Measurements from ENCODE around the gene PHLDB1. TPM values are rescaled to one million over a fixed set of nuclear protein-coding genes. Genes with fewer than 3 reads are reported as not detected.

PHLDB1 gene
- total RNA-seq, 4 donors from 2014 or later: 48.7 to 117 (median 77.3) TPM

DNA sequence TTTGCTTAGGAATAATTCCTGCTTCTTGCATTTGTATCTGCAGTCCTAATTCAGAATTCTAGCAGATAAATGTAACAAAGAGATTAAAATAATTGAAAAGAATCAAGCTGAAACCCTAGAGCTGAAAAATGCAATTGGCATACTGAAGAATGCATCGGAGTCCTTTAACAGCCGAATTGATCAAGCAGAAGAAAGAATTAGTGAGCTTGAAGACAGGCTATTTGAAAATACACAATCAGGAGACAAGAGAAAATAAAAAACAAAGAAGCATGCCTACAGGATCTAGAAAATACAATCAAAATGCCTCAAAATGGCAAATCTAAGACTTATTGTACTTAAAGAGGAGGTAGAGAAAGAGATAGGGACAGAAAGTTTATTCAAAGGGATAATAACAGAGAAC lies 63.8 kb downstream of the PHLDB1 start:
- no peak for DNase-seq (ENCODE audit: low spot score in 2 of 2)
- H3K4me1 ChIP-seq: no peaks in the 10 kb centered on the region
- H3K36me3 ChIP-seq: no peaks in the 10 kb centered on the region
- H3K27me3 ChIP-seq: no peaks in the 10 kb centered on the region
- no peak overlapping the region for H3K27ac ChIP-seq
- H3K4me3 ChIP-seq: no peak overlapping the region
- TF ChIP-seq POLR2AphosphoS5 (IDR thresholded peaks at IDR 0.05): no peak
- TF ChIP-seq, protein P1, sequence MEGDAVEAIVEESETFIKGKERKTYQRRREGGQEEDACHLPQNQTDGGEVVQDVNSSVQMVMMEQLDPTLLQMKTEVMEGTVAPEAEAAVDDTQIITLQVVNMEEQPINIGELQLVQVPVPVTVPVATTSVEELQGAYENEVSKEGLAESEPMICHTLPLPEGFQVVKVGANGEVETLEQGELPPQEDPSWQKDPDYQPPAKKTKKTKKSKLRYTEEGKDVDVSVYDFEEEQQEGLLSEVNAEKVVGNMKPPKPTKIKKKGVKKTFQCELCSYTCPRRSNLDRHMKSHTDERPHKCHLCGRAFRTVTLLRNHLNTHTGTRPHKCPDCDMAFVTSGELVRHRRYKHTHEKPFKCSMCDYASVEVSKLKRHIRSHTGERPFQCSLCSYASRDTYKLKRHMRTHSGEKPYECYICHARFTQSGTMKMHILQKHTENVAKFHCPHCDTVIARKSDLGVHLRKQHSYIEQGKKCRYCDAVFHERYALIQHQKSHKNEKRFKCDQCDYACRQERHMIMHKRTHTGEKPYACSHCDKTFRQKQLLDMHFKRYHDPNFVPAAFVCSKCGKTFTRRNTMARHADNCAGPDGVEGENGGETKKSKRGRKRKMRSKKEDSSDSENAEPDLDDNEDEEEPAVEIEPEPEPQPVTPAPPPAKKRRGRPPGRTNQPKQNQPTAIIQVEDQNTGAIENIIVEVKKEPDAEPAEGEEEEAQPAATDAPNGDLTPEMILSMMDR (IDR thresholded peaks at IDR 0.05): no peak
- TF ChIP-seq EP300 (IDR thresholded peaks at IDR 0.05): no peak
- TF ChIP-seq POLR2A (IDR thresholded peaks at IDR 0.05): no peak
- WGBS: 98% methylated on average over 2 of the region's 2 CpGs
- no peaks in the 10 kb centered on the region for H3K9me3 ChIP-seq

DNA sequence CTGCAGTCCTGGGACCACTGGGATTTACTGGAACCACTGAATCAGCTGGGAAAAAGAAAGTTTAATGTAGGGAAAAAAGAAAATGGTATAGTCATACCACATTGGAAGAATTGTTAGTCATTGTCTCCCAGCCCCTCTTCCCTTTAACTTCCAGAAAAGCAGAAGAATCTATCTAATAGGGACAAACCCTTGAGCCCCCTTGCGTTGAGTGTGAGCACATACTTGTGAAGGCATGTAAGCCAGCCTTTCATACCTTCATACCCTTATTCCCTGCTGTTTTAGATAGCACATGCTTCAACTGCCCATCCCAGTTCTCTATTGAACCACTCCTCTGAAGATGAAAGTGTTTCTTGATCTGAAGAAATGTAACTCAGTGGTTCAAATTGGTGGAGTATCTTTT lies 65.4 kb downstream of the PHLDB1 start:
- TF ChIP-seq POLR2A (IDR thresholded peaks at IDR 0.05) (no peak), POLR2AphosphoS5 (IDR thresholded peaks at IDR 0.05) (no peak), EP300 (IDR thresholded peaks at IDR 0.05) (no peak)
- TF ChIP-seq, protein P1 (IDR thresholded peaks at IDR 0.05): no peak
- Histone ChIP-seq H3K36me3 (no peaks in the 10 kb centered on the region), H3K27ac (no peak overlapping the region), H3K4me1 (no peaks in the 10 kb centered on the region), H3K9me3 (no peaks in the 10 kb centered on the region), H3K27me3 (no peaks in the 10 kb centered on the region), H3K4me3 (no peak overlapping the region)
- 83% methylated on average over 1 of the region's 1 CpG for WGBS
- peak in 1 of 2 donors; percentile 18 for DNase-seq (ENCODE audit: low spot score in 2 of 2)

DNA sequence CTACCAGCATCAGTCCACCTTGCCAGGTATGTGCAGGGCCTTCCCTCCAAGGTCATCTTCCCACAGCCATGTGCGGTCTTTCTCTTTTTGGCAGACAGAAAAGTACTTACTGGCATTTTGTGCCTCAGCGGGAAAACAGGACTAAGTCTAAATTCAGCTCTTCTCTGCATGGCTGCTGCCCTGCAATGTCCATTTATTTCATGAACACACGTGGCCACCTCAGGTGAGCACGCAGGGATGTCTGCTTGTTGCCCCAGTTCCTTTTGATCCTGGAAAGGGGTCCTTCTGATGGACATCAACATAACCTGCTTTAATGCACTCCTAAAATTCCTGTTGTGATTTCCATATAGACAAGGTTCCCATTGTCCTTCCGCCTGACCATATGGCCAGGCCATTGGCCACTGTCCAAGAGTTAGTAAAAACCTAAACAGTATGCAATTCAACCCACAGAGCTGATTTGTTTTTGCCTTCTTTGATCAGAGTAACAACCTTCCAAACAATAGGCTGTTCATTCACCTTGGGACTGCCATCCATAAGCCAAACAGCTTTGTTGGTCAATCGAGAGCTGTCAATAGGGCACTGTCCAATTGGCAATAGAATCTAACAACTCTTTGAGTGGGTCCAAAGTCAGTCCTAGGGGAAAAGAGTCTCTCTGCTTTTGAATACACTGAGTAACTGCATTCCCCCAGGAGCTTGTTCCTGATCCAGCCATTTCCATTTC lies 66.1 kb downstream of the PHLDB1 start:
- WGBS: 75% methylated on average over 6 of the region's 6 CpGs
- Histone ChIP-seq H3K4me3 (no peak overlapping the region), H3K9me3 (no peaks in the 10 kb centered on the region), H3K36me3 (no peaks in the 10 kb centered on the region), H3K27ac (no peak overlapping the region), H3K27me3 (no peaks in the 10 kb centered on the region), H3K4me1 (no peaks in the 10 kb centered on the region)
- TF ChIP-seq POLR2A (IDR thresholded peaks at IDR 0.05): no peak
- no peak for TF ChIP-seq EP300 (IDR thresholded peaks at IDR 0.05)
- TF ChIP-seq, protein P1 (IDR thresholded peaks at IDR 0.05): no peak
- TF ChIP-seq POLR2AphosphoS5 (IDR thresholded peaks at IDR 0.05): no peak
- DNase-seq (ENCODE audit: low spot score in 2 of 2): peak in 1 of 2 donors; percentile 31

DNA sequence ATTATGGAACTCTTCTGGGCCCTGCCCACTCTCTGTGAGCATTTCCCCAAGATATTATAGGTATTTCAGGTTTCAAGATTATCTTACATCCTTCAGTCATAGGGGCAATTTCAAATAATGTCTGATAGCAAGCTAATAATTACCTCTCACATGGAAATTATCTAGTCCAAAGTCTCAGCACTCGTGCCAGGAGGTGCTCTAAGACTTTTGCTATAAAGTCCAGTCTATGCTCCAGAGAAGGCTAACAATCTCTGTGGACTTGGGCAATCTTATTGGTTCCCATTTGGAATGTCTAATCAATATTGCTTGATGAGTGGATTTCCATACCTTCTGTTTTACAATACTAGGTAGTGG lies 66.6 kb downstream of the PHLDB1 start:
- no peaks in the 10 kb centered on the region for H3K36me3 ChIP-seq
- H3K27me3 ChIP-seq: no peaks in the 10 kb centered on the region
- peaks cover 4% of the 10 kb centered on the region for H3K4me1 ChIP-seq
- no peak for TF ChIP-seq POLR2A (IDR thresholded peaks at IDR 0.05)
- TF ChIP-seq POLR2AphosphoS5 (IDR thresholded peaks at IDR 0.05): no peak
- TF ChIP-seq EP300 (IDR thresholded peaks at IDR 0.05): no peak
- TF ChIP-seq, protein P1 (IDR thresholded peaks at IDR 0.05): no peak
- WGBS: 76% methylated on average over 1 of the region's 1 CpG
- no peak overlapping the region for H3K27ac ChIP-seq
- H3K9me3 ChIP-seq: no peaks in the 10 kb centered on the region
- DNase-seq (ENCODE audit: low spot score in 2 of 2): no peak
- H3K4me3 ChIP-seq: no peak overlapping the region

DNA sequence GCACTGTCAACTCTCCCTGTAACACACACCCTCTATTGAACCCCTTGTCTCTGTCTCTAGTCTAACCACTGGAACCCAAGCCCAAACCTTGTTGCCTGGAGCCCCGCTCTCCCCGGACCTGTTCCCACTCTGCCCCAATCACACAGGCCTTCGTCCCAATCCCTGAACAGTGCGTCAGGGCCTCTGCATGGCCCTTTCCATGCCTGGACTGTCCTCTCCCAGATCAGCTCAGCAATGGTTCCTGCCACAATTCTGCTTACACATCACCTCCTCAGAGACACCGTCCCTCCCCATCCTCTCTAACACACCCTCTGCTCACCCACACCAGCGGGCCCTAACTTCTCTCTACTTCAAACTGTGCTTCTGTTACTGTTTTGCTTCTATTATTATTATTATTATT lies 70.6 kb downstream of the PHLDB1 start:
- Histone ChIP-seq H3K4me1 (peaks cover 9% of the 10 kb centered on the region), H3K9me3 (no peaks in the 10 kb centered on the region), H3K27ac (no peak overlapping the region), H3K27me3 (no peaks in the 10 kb centered on the region), H3K4me3 (no peak overlapping the region), H3K36me3 (no peaks in the 10 kb centered on the region)
- WGBS: 91% methylated on average over 6 of the region's 6 CpGs
- DNase-seq (ENCODE audit: low spot score in 2 of 2): peak in 1 of 2 donors; percentile 26
- TF ChIP-seq POLR2AphosphoS5 (IDR thresholded peaks at IDR 0.05) (no peak), EP300 (IDR thresholded peaks at IDR 0.05) (no peak), POLR2A (IDR thresholded peaks at IDR 0.05) (no peak)
- TF ChIP-seq, protein P1 (IDR thresholded peaks at IDR 0.05): no peak
